GM18507 (cell line): ENCODE results near the gene DACT3.
A peak's percentile ranks its signal among the peaks of the same experiment; 100 is the strongest.

Experiments used
- DNase-seq: peaks from one replicate; pipeline ENCODE4 v3.0.0; 2011; ENCODE audit warnings: low read depth; ENCODE audit not compliant: insufficient read length; ENCODE audit errors: extremely low spot score
- FAIRE-seq: peaks from 2 replicates; lab custom pipeline; 2011; peaks lifted over from hg19 to GRCh38; lab: Jason Lieb, UNC

Gene DACT3

GRCh38 chr19:46616631-46617322 lies 44.2 kb downstream of the DACT3 start:
- peak; percentile 52 for FAIRE-seq
- no peak for DNase-seq

- FAIRE-seq = no peak
- no peak for DNase-seq
Observed at GRCh38 chr19:46615966-46616365, 45.0 kb downstream of the DACT3 start.

- DNase-seq (peak; percentile 62), FAIRE-seq (peak; percentile 83)
Observed at GRCh38 chr19:46614114-46614722, 46.8 kb downstream of the DACT3 start.

- DNase-seq = no peak
- no peak for FAIRE-seq
Observed at GRCh38 chr19:46613525-46613924, 47.5 kb downstream of the DACT3 start.

GRCh38 chr19:46611776-46612175 lies 49.2 kb downstream of the DACT3 start:
- DNase-seq (no peak), FAIRE-seq (no peak)

- peak; percentile 85 for FAIRE-seq
- DNase-seq = no peak
Observed at GRCh38 chr19:46610851-46611770, 49.9 kb downstream of the DACT3 start.

- DNase-seq (no peak), FAIRE-seq (no peak)
Observed at GRCh38 chr19:46610413-46610775, 50.6 kb downstream of the DACT3 start.

GRCh38 chr19:46609511-46610412 lies 51.2 kb downstream of the DACT3 start:
- FAIRE-seq (no peak), DNase-seq (no peak)

GRCh38 chr19:46608581-46609345 lies 52.2 kb downstream of the DACT3 start:
- DNase-seq (no peak), FAIRE-seq (no peak)

GRCh38 chr19:46608178-46608577 lies 52.8 kb downstream of the DACT3 start:
- FAIRE-seq (no peak), DNase-seq (no peak)

- FAIRE-seq (no peak), DNase-seq (no peak)
Observed at GRCh38 chr19:46607448-46607841, 53.5 kb downstream of the DACT3 start.

- DNase-seq (no peak), FAIRE-seq (no peak)
Observed at GRCh38 chr19:46606681-46607447, 54.1 kb downstream of the DACT3 start.

GRCh38 chr19:46606019-46606418 lies 55.0 kb downstream of the DACT3 start:
- DNase-seq (no peak), FAIRE-seq (no peak)

GRCh38 chr19:46605356-46605821 lies 55.6 kb downstream of the DACT3 start:
- DNase-seq (no peak), FAIRE-seq (no peak)

GRCh38 chr19:46604781-46605355 lies 56.1 kb downstream of the DACT3 start:
- DNase-seq (no peak), FAIRE-seq (no peak)

- FAIRE-seq = no peak
- no peak for DNase-seq
Observed at GRCh38 chr19:46603752-46604231, 57.2 kb downstream of the DACT3 start.

- DNase-seq = no peak
- peak; percentile 84 for FAIRE-seq
Observed at GRCh38 chr19:46603195-46603637, 57.8 kb downstream of the DACT3 start.
